H1 (cell line): ENCODE measurements around the gene CFH. TPM values are rescaled to one million over a fixed set of nuclear protein-coding genes. Genes with fewer than 3 reads are reported as not detected.

Source experiments
- ATF3 ChIP-seq: IDR thresholded peaks from 2 replicates; pipeline ENCODE4 v1.6.1; 2011; ENCODE audit warnings: low read depth, mild to moderate bottlenecking, low read length; ENCODE audit not compliant: insufficient read depth
- CHD7 ChIP-seq: fragments of 300-600 bp; sonication (generic); IDR thresholded peaks from 2 replicates; pipeline ENCODE4 v1.7.1; 2012; ENCODE audit warnings: low read length, moderate library complexity, mild to moderate bottlenecking, inconsistent platforms; ENCODE audit not compliant: insufficient replicate concordance
- E2F6 ChIP-seq: IDR thresholded peaks from 2 replicates; pipeline ENCODE4 v1.6.1; 2012; ENCODE audit warnings: inconsistent platforms
- GABPA ChIP-seq: IDR thresholded peaks from 2 replicates; pipeline ENCODE4 v1.6.1; 2011; ENCODE audit warnings: mild to moderate bottlenecking, low read length, moderate library complexity, borderline replicate concordance; ENCODE audit not compliant: insufficient read depth
- MAX ChIP-seq: IDR thresholded peaks from 2 replicates; pipeline ENCODE4 v1.6.1; 2012; ENCODE audit warnings: inconsistent platforms
- SP4 ChIP-seq: IDR thresholded peaks from 2 replicates; pipeline ENCODE4 v1.6.1; 2012; ENCODE audit warnings: low read length, inconsistent platforms
- polyA plus RNA-seq, 7 experiments: library from polyadenylated mRNA; depleted of rRNA in 3 of 7; stranded (reverse) in 5 of 7; unstranded in 2 of 7; fragments of >200 nt in 5 of 7; fragments of 200-250 nt in 2 of 7; gene quantifications; 1 replicate in 5 of 7; 2 replicates in 1 of 7; 4 replicates in 1 of 7; pipeline versions ENCODE4 v1.2.1 to v1.2.3, GENCODE V29; 2011 to 2013; ENCODE audit warnings: missing spikeins in 2 of 7, mixed read lengths in 2 of 7
- total RNA-seq: library from RNA; stranded (reverse); fragmentation: NEBNext Ultra II Directional; extraction: Animal tissue kit (Norgen Biotek cat#: 25700); gene quantifications from 2 replicates; pipeline ENCODE4 v1.2.1, GENCODE V29; 2021

The CFH gene
- total and polyA plus RNA-seq, 2 of the 8 experiments (the other 6 are each of a cell fraction or from before 2014, with no cell fraction given): not detected

GRCh38 chr1:196690582-196690981 lies 38.7 kb downstream of the CFH start (continued):
- TF ChIP-seq CHD7: no peak
- no peak for TF ChIP-seq ATF3
- TF ChIP-seq GABPA: no peak
- TF ChIP-seq SP4: no peak
- no peak for TF ChIP-seq E2F6
- no peak for TF ChIP-seq MAX
